H1 (cell line): ENCODE results near the gene SLC15A1. TPM values are rescaled to one million over a fixed set of nuclear protein-coding genes. Genes with fewer than 3 reads are reported as not detected.

ENCODE experiments used
- CTCF ChIA-PET: fragments of 300-600 bp; sonication (Branson Sonifier 250); formaldehyde crosslinking; loops from one replicate; lab custom pipeline; 2021; ENCODE audit not compliant: partially characterized antibody; lab: Charles Lee
- POLR2A ChIA-PET: fragments of 300-600 bp; sonication (Branson Sonifier 250); formaldehyde crosslinking; loops from one replicate; lab custom pipeline; 2021; ENCODE audit warnings: inconsistent platforms; ENCODE audit not compliant: partially characterized antibody; lab: Charles Lee
- DNase-seq, 2 experiments: peaks; one replicate each; pipeline versions ENCODE4 v3.0.0 to v3.0.0-alpha.2; 2010 to 2022; ENCODE audit warnings: low spot score in 2 of 2, low read depth in 1 of 2, mixed read lengths in 1 of 2
- FAIRE-seq: peaks from 2 replicates; lab custom pipeline; 2011; peaks lifted over from hg19 to GRCh38; lab: Jason Lieb, UNC
- H2AFZ ChIP-seq: 2 replicates; pipeline ENCODE4 v1.8.1; 2012; ENCODE audit warnings: low read length, inconsistent platforms
- H2AK5ac ChIP-seq: 2 replicates; pipeline ENCODE4 v1.6.1; 2013; ENCODE audit warnings: low read depth, low read length
- H2BK120ac ChIP-seq: replicated peaks from 2 replicates; pipeline ENCODE3; 2013; ENCODE audit warnings: low read depth, low read length, inconsistent platforms
- H2BK12ac ChIP-seq: 2 replicates; pipeline ENCODE4 v1.6.1; 2013; ENCODE audit warnings: low read depth, low read length
- H2BK15ac ChIP-seq: 2 replicates; pipeline ENCODE4 v1.6.1; 2013; ENCODE audit warnings: low read length
- H2BK20ac ChIP-seq: 2 replicates; pipeline ENCODE4 v1.6.1; 2013; ENCODE audit warnings: low read length
- H2BK5ac ChIP-seq: 2 replicates; pipeline ENCODE4 v1.6.1; 2013; ENCODE audit warnings: low read depth, low read length
- H3K14ac ChIP-seq: 2 replicates; pipeline ENCODE4 v1.6.1; 2013; ENCODE audit warnings: inconsistent platforms; ENCODE audit not compliant: insufficient read length
- H3K18ac ChIP-seq: 2 replicates; pipeline ENCODE4 v1.6.1; 2013; ENCODE audit warnings: low read length; ENCODE audit errors: extremely low read depth
- H3K23ac ChIP-seq: 2 replicates; pipeline ENCODE4 v1.6.1; 2013; ENCODE audit warnings: inconsistent platforms; ENCODE audit not compliant: insufficient read length
- H3K23me2 ChIP-seq: 2 replicates; pipeline ENCODE4 v1.6.1; 2013; ENCODE audit warnings: low read depth, low read length
- H3K27ac ChIP-seq: 2 replicates; pipeline ENCODE4 v1.6.1; 2011; ENCODE audit warnings: low read depth, low read length, inconsistent platforms
- H3K27me3 ChIP-seq, 4 experiments: replicated peaks in 1 of 4; 1 replicate in 1 of 4; 2 replicates in 3 of 4; pipeline versions ENCODE4 v1.6.1 to v1.8.1; 2011 to 2013; ENCODE audit warnings: low read length in 3 of 4, mild to moderate bottlenecking in 3 of 4, inconsistent platforms in 2 of 4, mixed read lengths in 2 of 4, moderate library complexity in 1 of 4; ENCODE audit not compliant: control insufficient read depth in 3 of 4, insufficient read depth in 3 of 4; ENCODE audit errors: extremely low read depth in 1 of 4
- H3K36me3 ChIP-seq, 4 experiments: 2 replicates each; pipeline versions ENCODE4 v1.6.1 to v1.8.1; 2011 to 2013; ENCODE audit warnings: mild to moderate bottlenecking in 4 of 4, low read length in 3 of 4, moderate library complexity in 2 of 4, control low read depth in 1 of 4, inconsistent platforms in 1 of 4; ENCODE audit not compliant: insufficient read depth in 4 of 4, control insufficient read depth in 2 of 4
- H3K4ac ChIP-seq: replicated peaks from 2 replicates; pipeline ENCODE3; 2013; ENCODE audit warnings: low read length, low read depth, mixed read lengths, inconsistent platforms; ENCODE audit not compliant: insufficient read length
- H3K4me1 ChIP-seq, 4 experiments: replicated peaks in 1 of 4; 1 replicate in 1 of 4; 2 replicates in 3 of 4; pipeline versions ENCODE4 v1.6.1 to v1.8.1; 2011 to 2013; ENCODE audit warnings: low read length in 3 of 4, inconsistent platforms in 2 of 4, mixed read lengths in 1 of 4; ENCODE audit not compliant: insufficient read depth in 4 of 4, control insufficient read depth in 3 of 4
- H3K4me2 ChIP-seq, 2 experiments: 2 replicates each; pipeline versions ENCODE4 v1.6.1 to v1.8.1; 2011 to 2013; ENCODE audit warnings: low read depth in 2 of 2, low read length in 2 of 2, control low read depth in 1 of 2, inconsistent platforms in 1 of 2, mild to moderate bottlenecking in 1 of 2; ENCODE audit not compliant: insufficient read depth in 1 of 2
- H3K4me3 ChIP-seq, 4 experiments: fragments of 200-600, 300-600 bp in 1 of 4; sonication (generic), shearing (Covaris generic), sonication (Bioruptor Twin) in 1 of 4; 2 replicates each; pipeline versions ENCODE4 v1.5.1 to v1.8.1; 2011 to 2016; ENCODE audit warnings: low read length in 4 of 4, low read depth in 3 of 4, control low read depth in 2 of 4, inconsistent platforms in 2 of 4, mild to moderate bottlenecking in 2 of 4, mixed read lengths in 1 of 4, moderate library complexity in 1 of 4; ENCODE audit not compliant: insufficient read depth in 2 of 4; ENCODE audit errors: extremely low read depth in 1 of 4
- H3K56ac ChIP-seq: replicated peaks from 2 replicates; pipeline ENCODE3; 2013; ENCODE audit warnings: low read depth, mild to moderate bottlenecking, mixed read lengths, low read length, inconsistent platforms; ENCODE audit not compliant: insufficient read length
- H3K79me1 ChIP-seq: 2 replicates; pipeline ENCODE4 v1.6.1; 2013; ENCODE audit warnings: low read depth, low read length, control low read depth
- H3K79me2 ChIP-seq, 2 experiments: 2 replicates each; pipeline versions ENCODE4 v1.6.1 to v1.8.1; 2012 to 2013; ENCODE audit warnings: low read length in 2 of 2, mild to moderate bottlenecking in 2 of 2, inconsistent platforms in 1 of 2; ENCODE audit not compliant: insufficient read depth in 2 of 2, control insufficient read depth in 1 of 2
- H3K9ac ChIP-seq, 4 experiments: replicated peaks in 1 of 4; 1 replicate in 1 of 4; 2 replicates in 3 of 4; pipeline versions ENCODE4 v1.6.1 to v1.8.1; 2011 to 2013; ENCODE audit warnings: low read depth in 3 of 4, low read length in 3 of 4, control low read depth in 2 of 4, mild to moderate bottlenecking in 2 of 4, moderate library complexity in 2 of 4, inconsistent platforms in 1 of 4; ENCODE audit errors: extremely low read depth in 1 of 4
- H3K9me3 ChIP-seq, 2 experiments: 2 replicates each; pipeline versions ENCODE4 v1.6.1 to v1.8.1; 2012 to 2013; ENCODE audit warnings: mild to moderate bottlenecking in 2 of 2, moderate library complexity in 2 of 2, control low read depth in 1 of 2, inconsistent platforms in 1 of 2, low read depth in 1 of 2, low read length in 1 of 2, mixed read lengths in 1 of 2; ENCODE audit not compliant: insufficient read depth in 2 of 2
- H4K20me1 ChIP-seq, 2 experiments: replicated peaks in 1 of 2; 2 replicates each; pipeline versions ENCODE3 to v1.8.1; 2011 to 2013; ENCODE audit warnings: inconsistent platforms in 2 of 2, low read length in 2 of 2, mild to moderate bottlenecking in 1 of 2; ENCODE audit not compliant: insufficient read depth in 2 of 2, control insufficient read depth in 1 of 2
- H4K5ac ChIP-seq: 2 replicates; pipeline ENCODE4 v1.6.1; 2013; ENCODE audit warnings: low read length, low read depth, mixed read lengths, inconsistent platforms; ENCODE audit not compliant: insufficient read length
- H4K8ac ChIP-seq: 2 replicates; pipeline ENCODE4 v1.8.0; 2013; ENCODE audit warnings: mild to moderate bottlenecking, moderate library complexity, low read length, inconsistent platforms; ENCODE audit not compliant: insufficient read depth; ENCODE audit errors: extremely low read depth
- H4K91ac ChIP-seq: replicated peaks from 2 replicates; pipeline ENCODE3; 2013; ENCODE audit warnings: low read length, mixed read lengths, inconsistent platforms; ENCODE audit not compliant: insufficient read length
- CBX8 ChIP-seq: fragments of 300-800, 300-1000 bp; sonication (generic); IDR thresholded peaks from 2 replicates; pipeline ENCODE4 v1.7.1; 2016; ENCODE audit warnings: low read depth, low read length, borderline replicate concordance
- EP300 ChIP-seq, 2 experiments: IDR thresholded peaks; 1 replicate in 1 of 2; 2 replicates in 1 of 2; pipeline ENCODE4 v1.6.1; 2011 to 2012; ENCODE audit warnings: low read depth in 2 of 2, low read length in 2 of 2, mild to moderate bottlenecking in 2 of 2, borderline replicate concordance in 1 of 2, inconsistent platforms in 1 of 2, moderate library complexity in 1 of 2
- HDAC2 ChIP-seq, 2 experiments: fragments of 300-600 bp in 1 of 2; sonication (generic) in 1 of 2; IDR thresholded peaks; 2 replicates each; pipeline ENCODE4 v1.6.1; 2011 to 2012; ENCODE audit warnings: low read depth in 2 of 2, low read length in 2 of 2, mild to moderate bottlenecking in 2 of 2, moderate library complexity in 2 of 2, borderline replicate concordance in 1 of 2, inconsistent platforms in 1 of 2
- RNF2 ChIP-seq: fragments of 200-900, 300-1000 bp; sonication (generic); IDR thresholded peaks from 2 replicates; pipeline ENCODE4 v1.7.1; 2016; ENCODE audit warnings: borderline replicate concordance, low read depth, mild to moderate bottlenecking, antibody characterized with exemption, low read length; ENCODE audit not compliant: poor library complexity, severe bottlenecking; ENCODE audit errors: missing control alignments
- WGBS, 2 experiments: shearing (Covaris generic) in 1 of 2; methylation state at CpG; one replicate each; pipeline versions ENCODE4 v1.1.6 to v1.1.7; 2013 to 2015; ENCODE audit warnings: low lambda C conversion rate in 2 of 2, mixed read lengths in 2 of 2, inconsistent platforms in 1 of 2, low coverage in 1 of 2, missing lambda C conversion rate in 1 of 2; ENCODE audit not compliant: insufficient replicate concordance in 2 of 2, insufficient coverage in 1 of 2, insufficient read length in 1 of 2; ENCODE audit errors: extremely low coverage in 1 of 2, missing lambda C conversion rate in 1 of 2; 5-methylcytosine and 5-hydroxymethylcytosine counted together
- polyA plus RNA-seq, 7 experiments: library from polyadenylated mRNA; depleted of rRNA in 3 of 7; stranded (reverse) in 5 of 7; unstranded in 2 of 7; fragments of >200 nt in 5 of 7; fragments of 200-250 nt in 2 of 7; gene quantifications; 1 replicate in 5 of 7; 2 replicates in 1 of 7; 4 replicates in 1 of 7; pipeline versions ENCODE4 v1.2.1 to v1.2.3, GENCODE V29; 2011 to 2013; ENCODE audit warnings: missing spikeins in 2 of 7, mixed read lengths in 2 of 7
- total RNA-seq: library from RNA; stranded (reverse); fragmentation: NEBNext Ultra II Directional; extraction: Animal tissue kit (Norgen Biotek cat#: 25700); gene quantifications from 2 replicates; pipeline ENCODE4 v1.2.1, GENCODE V29; 2021

Gene SLC15A1
- total and polyA plus RNA-seq, 2 of the 8 experiments (the other 6 are each of a cell fraction or from before 2014, with no cell fraction given) = 1.3 to 2.4 TPM

GRCh38 chr13:98717256-98717655 lies 35.2 kb downstream of the SLC15A1 start:
- H4K8ac ChIP-seq = no peak overlapping the region
- no peak overlapping the region for H4K91ac ChIP-seq
- no peak overlapping the region for H3K14ac ChIP-seq
- no peak overlapping the region for H3K56ac ChIP-seq
- TF ChIP-seq RNF2 (no peak), EP300 (IDR thresholded peaks at IDR 0.05; ENCODE audit: borderline replicate concordance in 1 of 2, low read depth in 2 of 2, low read length in 2 of 2) (no peak), CBX8 (no peak), HDAC2 (IDR thresholded peaks at IDR 0.05; ENCODE audit: borderline replicate concordance in 1 of 2, low read depth in 2 of 2, low read length in 2 of 2) (no peak)
- H3K4me3 ChIP-seq = no peak overlapping the region
- H3K23ac ChIP-seq = no peak overlapping the region
- H4K5ac ChIP-seq = no peak overlapping the region
- H3K4me1 ChIP-seq = no peaks in the 10 kb centered on the region
- POLR2A ChIA-PET = no interaction called here
- no peaks in the 10 kb centered on the region for H3K27me3 ChIP-seq
- H2BK5ac ChIP-seq = no peak overlapping the region
- no peak overlapping the region for H3K4me2 ChIP-seq
- H3K79me2 ChIP-seq = no peaks in the 10 kb centered on the region
- no peaks in the 10 kb centered on the region for H3K23me2 ChIP-seq
- H2AK5ac ChIP-seq = no peak overlapping the region
- DNase-seq = no peak
- no peak overlapping the region for H3K18ac ChIP-seq
- H2AFZ ChIP-seq = no peak overlapping the region
- no peak overlapping the region for H2BK120ac ChIP-seq
- no peaks in the 10 kb centered on the region for H3K36me3 ChIP-seq
- no peak for FAIRE-seq
- no peak overlapping the region for H2BK20ac ChIP-seq
- H3K79me1 ChIP-seq = no peaks in the 10 kb centered on the region
- 89% methylated on average over 5 of the region's 5 CpGs; no CpG with 5 or more reads in 1 of the 2 experiments for WGBS, 2 experiments
- no peak overlapping the region for H3K9ac ChIP-seq
- no peak overlapping the region for H2BK12ac ChIP-seq
- no peaks in the 10 kb centered on the region for H3K9me3 ChIP-seq
- CTCF ChIA-PET = interaction anchor here (0.8 to 2.8 kb wide), 5 partner anchors 9 to 123 kb away, joined by 3 to 7 read pairs (median 4); no protein-coding TSS in a partner anchor
- no peaks in the 10 kb centered on the region for H4K20me1 ChIP-seq
- no peak overlapping the region for H3K27ac ChIP-seq
- H2BK15ac ChIP-seq = no peak overlapping the region
- no peak overlapping the region for H3K4ac ChIP-seq
